GM18498 (cell line): ENCODE results near the gene PAK1.
A peak's percentile ranks its signal among the peaks of the same experiment; 100 is the strongest.

Experiments used
- ATAC-seq: cut with Tn5 transposase; IDR thresholded peaks from one replicate; pipeline ENCODE4 v1.9.1; 2021; ENCODE audit warnings: mild to moderate bottlenecking, moderate library complexity; ENCODE audit not compliant: unreplicated experiment

PAK1 gene

DNA sequence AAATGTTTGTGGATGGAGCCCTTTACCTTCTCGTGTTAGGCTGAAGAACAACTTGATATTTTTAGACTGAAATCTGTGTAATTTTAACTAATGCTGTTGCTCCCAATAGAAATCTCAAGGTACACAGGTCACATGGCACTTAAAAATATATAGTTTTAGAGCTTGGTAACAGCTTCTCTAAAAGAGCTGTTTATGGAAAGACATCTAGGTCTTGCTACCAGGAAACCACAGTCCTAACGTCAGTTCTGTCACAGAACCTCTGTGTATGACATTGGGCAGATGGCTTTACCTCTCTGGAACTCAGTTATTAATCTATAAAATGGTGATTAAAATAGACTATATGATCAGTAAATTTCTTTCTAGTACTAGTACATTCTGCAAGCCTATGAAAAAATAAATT is 35.4 kb downstream of the PAK1 start:
- ATAC-seq: peak; percentile 49

GRCh38 chr11:77436969-77437368 is 36.9 kb downstream of the PAK1 start:
- no peak for ATAC-seq

GRCh38 chr11:77436506-77436905 is 37.4 kb downstream of the PAK1 start:
- ATAC-seq: no peak

DNA sequence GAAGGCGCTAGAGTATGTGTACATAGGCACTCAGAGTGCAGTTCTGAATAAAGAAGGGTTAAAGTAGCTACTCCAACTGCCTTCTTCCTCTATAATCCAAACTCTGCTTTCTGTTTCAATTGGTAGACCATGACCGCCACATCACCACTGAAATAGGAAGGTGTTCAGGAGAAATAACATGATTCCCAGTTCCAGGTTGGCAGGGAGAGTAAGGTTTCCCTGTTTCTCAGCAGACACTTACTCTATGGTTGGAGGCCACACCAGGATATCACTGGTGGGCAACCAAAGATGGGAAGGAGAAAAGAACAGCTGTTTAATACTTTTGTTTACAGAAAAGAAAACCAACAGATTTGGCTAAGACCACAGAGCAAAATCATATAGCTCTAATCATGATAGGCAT is 37.9 kb downstream of the PAK1 start:
- ATAC-seq: peak; percentile 37

GRCh38 chr11:77431813-77432212 is 42.1 kb downstream of the PAK1 start:
- ATAC-seq: no peak

DNA sequence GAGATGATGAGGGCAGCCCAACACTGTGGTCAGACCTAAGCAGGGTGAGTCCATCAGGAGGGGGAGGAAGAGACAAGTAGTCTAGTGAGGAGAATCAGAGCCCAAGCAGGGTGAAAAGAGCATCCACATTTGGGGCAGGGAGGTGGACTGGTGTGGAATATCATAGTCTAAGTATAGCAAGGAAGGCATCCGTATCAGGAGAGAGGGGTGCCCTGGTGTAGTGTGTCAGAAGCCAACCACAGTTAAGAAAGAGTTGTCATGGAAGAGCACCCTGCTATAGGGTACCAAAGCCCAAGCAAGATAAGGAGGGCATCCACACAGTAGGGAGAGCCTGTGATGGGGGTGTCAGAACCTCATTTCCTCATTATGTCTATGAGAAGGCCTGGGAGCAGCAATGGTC is 45.3 kb downstream of the PAK1 start:
- ATAC-seq: no peak

DNA sequence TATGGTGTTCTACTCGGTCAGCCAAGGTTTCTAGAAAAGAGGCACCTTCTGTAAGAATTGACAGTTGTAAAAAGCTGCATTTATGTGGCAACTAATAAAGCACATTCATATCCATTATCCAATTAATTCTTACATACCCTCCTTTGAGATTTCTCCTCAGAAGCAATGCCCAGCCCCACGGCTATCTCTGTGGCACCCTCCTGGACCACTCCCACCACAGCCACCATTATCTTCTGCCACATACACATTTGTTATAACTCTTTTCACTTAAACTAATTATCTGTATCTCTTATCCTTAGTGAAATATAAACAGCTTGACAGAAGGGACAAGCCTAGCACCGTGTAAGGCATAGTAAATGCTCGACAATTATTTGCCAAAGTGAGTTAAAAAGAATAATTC is 48.5 kb downstream of the PAK1 start:
- ATAC-seq: no peak

- no peak for ATAC-seq
Observed at GRCh38 chr11:77424644-77425043, 49.2 kb downstream of the PAK1 start.

DNA sequence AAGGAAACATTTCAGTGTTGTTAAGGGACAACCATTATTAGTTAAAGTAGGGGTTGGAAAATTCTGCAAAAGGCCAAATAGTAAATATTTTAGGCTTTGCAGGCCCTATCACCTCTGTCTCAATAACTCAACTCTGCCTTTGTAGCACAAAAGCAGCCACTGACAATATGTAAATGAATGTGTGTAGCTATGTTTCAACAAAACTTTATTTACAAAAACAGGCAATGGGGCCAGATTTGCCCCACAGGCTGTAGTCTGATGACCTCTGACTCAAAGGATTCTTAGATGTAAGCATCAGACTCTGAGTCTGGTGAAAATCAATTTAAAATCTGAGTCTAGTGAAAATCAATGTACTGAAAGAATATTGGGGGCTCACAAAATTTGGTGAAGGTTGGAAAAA is 50.3 kb downstream of the PAK1 start:
- ATAC-seq: no peak

GRCh38 chr11:77422687-77423086 is 51.2 kb downstream of the PAK1 start:
- ATAC-seq: no peak

- ATAC-seq: no peak
Observed at GRCh38 chr11:77421041-77421723, 52.7 kb downstream of the PAK1 start.

DNA sequence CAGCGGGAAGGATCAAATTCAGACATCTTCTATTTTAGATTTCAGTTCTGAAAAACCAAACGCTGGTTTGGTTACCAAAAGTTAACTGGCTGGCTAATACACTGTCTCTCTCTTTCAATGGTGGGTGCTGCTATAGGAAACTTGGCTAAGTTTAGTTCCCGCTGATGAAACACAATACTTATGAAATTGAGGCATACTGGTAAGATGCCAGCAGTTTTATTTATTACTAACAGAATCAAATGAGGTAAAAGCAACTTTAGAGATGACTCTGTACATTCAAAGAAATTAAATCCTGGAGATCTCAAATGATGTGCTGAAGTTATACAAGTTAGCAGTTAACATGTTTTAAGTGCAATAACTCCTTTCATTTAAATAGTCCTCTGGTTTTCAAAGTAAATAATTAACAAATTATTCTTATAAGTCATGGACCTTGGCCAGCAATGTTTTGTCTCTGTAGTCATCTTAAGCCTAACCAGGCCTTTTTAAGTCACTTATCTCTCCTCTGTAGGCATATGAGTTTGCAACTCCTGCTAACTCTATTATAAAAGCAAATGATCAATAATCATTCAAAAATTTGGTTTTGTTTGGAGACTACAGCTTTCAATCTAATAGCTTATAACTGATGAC is 54.8 kb downstream of the PAK1 start:
- peak; percentile 56 for ATAC-seq

- peak; percentile 66 for ATAC-seq
Observed at GRCh38 chr11:77418155-77418970, 55.5 kb downstream of the PAK1 start.

DNA sequence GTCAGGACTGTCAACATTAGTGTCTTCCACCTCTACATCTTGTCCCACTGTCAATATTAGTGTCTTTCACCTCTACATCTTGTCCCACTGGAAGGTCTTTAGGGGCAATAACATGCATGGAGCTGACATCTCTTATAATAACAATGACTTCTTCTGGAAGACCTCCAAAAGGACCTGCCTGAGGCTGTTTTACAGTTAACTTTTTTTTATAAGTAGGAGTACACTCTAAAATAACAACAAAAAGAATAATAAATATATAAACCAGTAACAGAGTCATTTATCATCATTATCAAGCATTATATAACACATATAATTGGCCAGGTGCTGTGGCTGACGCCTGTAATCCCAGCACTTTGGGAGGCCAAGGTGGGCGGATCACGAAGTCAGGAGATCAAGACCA is 57.5 kb downstream of the PAK1 start:
- ATAC-seq: no peak

DNA sequence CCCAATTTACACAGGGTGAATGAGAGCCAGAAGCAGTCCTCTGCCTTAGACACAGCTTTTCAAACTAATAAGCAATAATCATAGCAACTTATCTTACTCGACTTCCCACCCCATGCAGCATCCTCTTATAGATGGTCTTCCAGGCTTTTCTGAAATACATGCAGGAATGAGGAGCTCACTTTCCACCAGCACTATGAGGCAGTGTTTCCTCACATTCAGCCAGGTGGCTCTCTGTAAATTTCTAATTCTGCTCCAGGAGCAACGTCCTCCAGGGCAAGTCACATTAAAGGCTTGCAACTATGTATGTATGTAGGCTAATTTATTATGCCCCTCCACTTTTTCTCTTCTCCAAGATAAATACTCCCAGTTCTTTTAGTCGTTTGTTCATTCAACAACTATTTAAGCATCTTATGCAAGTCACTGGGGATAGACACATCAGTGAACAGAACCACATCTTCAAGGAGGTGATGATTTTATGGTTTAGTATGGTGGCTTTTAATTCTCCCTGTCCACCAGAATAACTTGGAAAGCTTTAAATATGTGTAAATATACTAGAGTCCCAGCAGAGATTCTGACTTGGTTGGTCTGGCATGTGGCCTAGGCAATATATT is 59.9 kb downstream of the PAK1 start:
- no peak for ATAC-seq

DNA sequence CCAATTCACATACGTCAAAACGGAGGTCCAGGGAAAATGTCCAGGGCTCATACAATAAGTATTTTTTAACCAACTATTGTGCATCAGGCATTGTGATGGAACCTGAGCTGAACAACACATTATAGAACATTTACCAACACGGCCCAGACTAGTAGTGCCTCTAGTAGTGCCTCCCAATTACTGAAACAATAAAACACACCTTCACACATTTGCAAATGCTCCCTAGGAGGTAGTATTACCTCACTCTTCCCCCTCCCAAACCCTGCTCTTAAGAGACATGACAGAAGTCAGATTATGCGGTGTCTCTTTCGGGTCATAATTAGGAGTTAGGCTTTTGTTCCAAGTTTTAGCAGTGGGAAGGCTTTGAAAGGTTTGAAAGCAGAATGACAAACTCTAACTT is 61.1 kb downstream of the PAK1 start:
- no peak for ATAC-seq

- ATAC-seq: peak; percentile 94
Observed at GRCh38 chr11:77411717-77412441, 62.0 kb downstream of the PAK1 start.

DNA sequence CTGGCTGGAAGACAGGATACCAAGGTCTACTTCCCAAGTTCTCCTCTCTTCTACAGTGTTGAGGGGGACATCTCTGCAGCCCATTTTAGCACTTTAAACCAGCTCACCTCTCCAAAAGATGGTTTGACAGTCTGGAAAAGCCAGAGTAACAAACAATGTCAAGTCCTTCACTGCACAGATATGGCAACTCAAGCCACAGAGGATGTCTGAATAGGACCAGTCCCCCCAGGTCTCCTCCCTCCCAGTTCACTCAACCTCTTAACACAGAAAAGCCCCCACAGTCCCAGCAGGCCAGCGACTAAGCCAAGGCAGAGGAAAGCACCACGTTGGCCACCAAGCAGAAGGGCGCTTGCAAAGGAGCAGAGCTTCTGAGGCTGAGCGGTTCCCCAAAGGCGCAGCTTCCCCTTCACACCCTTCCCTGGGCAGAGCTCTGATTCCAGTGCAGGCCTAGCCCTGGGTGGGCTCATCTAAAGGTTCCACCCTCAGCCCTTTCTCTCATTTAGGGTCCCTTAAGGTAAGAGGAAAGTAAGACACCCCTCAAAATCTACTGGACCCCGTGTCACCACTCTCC is 62.7 kb downstream of the PAK1 start:
- peak; percentile 43 for ATAC-seq

DNA sequence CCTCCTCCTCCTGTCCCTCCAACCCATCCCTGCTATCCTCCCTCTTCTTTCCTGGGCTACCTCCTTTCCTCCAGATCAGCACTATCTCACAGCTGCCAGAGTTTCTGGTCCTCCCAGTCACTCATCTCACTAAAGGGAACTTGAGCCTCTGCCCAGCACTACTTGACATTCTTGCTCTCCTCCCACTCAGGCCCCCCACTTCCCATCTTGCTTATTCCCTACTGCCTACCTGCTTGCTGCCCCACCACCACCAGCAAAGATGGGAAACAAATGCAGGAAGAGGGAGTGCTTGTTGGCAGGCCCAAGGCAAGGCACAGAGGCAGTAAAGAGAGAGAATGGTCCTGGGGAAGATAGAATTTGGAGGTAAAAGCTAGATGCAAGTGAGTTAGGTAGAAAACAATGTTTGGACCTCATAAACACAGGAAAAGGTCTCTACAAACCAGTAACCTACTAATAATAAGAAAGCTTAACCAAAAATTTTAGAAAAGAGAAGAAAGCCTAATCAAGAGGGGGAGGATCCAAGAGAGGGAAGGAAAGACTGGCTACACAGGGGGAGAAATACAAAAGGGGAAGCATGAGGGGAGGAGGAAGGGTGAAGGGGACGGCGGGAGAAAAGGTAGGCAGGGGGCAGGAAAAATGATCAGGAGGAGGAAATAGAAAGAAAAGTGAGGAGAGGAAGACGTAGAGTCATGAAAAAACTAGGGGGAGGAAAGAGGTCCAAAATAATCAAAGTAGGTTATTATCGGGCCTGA is 63.6 kb downstream of the PAK1 start:
- no peak for ATAC-seq

DNA sequence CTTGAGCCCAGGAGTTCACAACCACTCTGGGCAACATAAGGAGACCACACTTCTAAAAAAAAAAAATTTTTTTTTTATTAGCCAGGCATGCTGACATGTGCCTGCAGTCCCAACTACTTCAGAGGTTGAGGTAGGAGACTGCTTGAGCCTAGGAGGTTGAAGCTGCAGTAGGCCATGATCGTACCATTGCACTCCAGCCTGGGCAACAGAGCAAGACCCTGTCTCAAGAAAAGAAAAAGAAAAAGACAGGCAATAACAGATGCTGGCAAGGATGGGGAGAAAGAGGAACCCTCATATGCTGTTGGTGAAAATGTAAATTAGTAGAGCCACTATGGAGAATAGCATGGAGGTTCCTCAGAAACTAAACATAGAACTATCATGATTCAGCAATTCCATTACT is 64.8 kb downstream of the PAK1 start:
- ATAC-seq: no peak
